HepG2 (cell line): ENCODE data around the gene HSPA1A. TPM values are rescaled to one million over a fixed set of nuclear protein-coding genes. Genes with fewer than 3 reads are reported as not detected.

ENCODE experiments used
- E2F2 ChIP-seq: sonication (generic); formaldehyde crosslinking; IDR thresholded peaks from 2 replicates; pipeline ENCODE4 v1.4.0; 2020; ENCODE audit warnings: missing genetic modification reagents, borderline replicate concordance
- FOXA1 ChIP-seq, 2 experiments: fragments of 450-650 bp in 1 of 2; sonication (generic) in 1 of 2; formaldehyde crosslinking in 1 of 2; IDR thresholded peaks; 2 replicates each; pipeline versions ENCODE4 v1.4.0 to v1.6.1; 2016 to 2020; ENCODE audit warnings: missing genetic modification reagents in 1 of 2
- KAT2B ChIP-seq: fragments of 150-350 bp; IDR thresholded peaks from 2 replicates; pipeline ENCODE4 v1.6.1; 2014; ENCODE audit warnings: low read depth, low read length, borderline replicate concordance
- NFE2L1 ChIP-seq: sonication (generic); formaldehyde crosslinking; IDR thresholded peaks from 2 replicates; pipeline ENCODE4 v1.4.0; 2020; ENCODE audit warnings: missing genetic modification reagents, mild to moderate bottlenecking, borderline replicate concordance
- NKX3-1 ChIP-seq: sonication (generic); formaldehyde crosslinking; IDR thresholded peaks from 2 replicates; pipeline ENCODE4 v1.5.0; 2020; ENCODE audit warnings: missing genetic modification reagents
- NRL ChIP-seq: sonication (generic); formaldehyde crosslinking; IDR thresholded peaks from 2 replicates; pipeline ENCODE4 v1.5.0; 2020; ENCODE audit warnings: missing genetic modification reagents, mild to moderate bottlenecking, moderate library complexity, borderline replicate concordance
- RFXAP ChIP-seq: sonication (generic); formaldehyde crosslinking; IDR thresholded peaks from 2 replicates; pipeline ENCODE4 v1.4.0; 2020; ENCODE audit warnings: missing genetic modification reagents, borderline replicate concordance
- STAT5B ChIP-seq: sonication (generic); formaldehyde crosslinking; IDR thresholded peaks from 2 replicates; pipeline ENCODE4 v1.4.0; 2020; ENCODE audit warnings: missing genetic modification reagents
- ZBTB4 ChIP-seq: sonication (generic); formaldehyde crosslinking; IDR thresholded peaks from 2 replicates; pipeline ENCODE4 v1.4.0; 2020; ENCODE audit warnings: missing genetic modification reagents, mild to moderate bottlenecking, borderline replicate concordance
- ZFP91 ChIP-seq: sonication (generic); formaldehyde crosslinking; IDR thresholded peaks from 2 replicates; pipeline ENCODE4 v1.9.0; 2022; ENCODE audit warnings: missing genetic modification reagents, mild to moderate bottlenecking, borderline replicate concordance
- ZHX2 ChIP-seq, 2 experiments: sonication (generic) in 1 of 2; formaldehyde crosslinking in 1 of 2; IDR thresholded peaks; 2 replicates each; pipeline versions ENCODE4 v1.6.1 to v1.9.0; 2014 to 2022; ENCODE audit warnings: antibody characterized with exemption in 1 of 2, borderline replicate concordance in 1 of 2, inconsistent platforms in 1 of 2, low read depth in 1 of 2, missing genetic modification reagents in 1 of 2
- ZNF768 ChIP-seq: sonication (generic); formaldehyde crosslinking; IDR thresholded peaks from 2 replicates; pipeline ENCODE4 v1.4.0; 2020; ENCODE audit warnings: missing genetic modification reagents
- polyA plus RNA-seq, 8 experiments: library from polyadenylated mRNA; depleted of rRNA in 3 of 8; stranded (reverse) in 7 of 8; unstranded in 1 of 8; fragments of >200 nt; fragmentation: Illumina TruSeq in 4 of 8; extraction: Trizol in 4 of 8; gene quantifications; 2 replicates each; pipeline versions ENCODE4 v1.2.1 to v1.2.3, GENCODE V29; 2011 to 2016; ENCODE audit warnings: low read depth in 4 of 8, missing spikeins in 1 of 8, mixed read lengths in 1 of 8; ENCODE audit not compliant: insufficient read depth in 1 of 8
- total RNA-seq, 5 experiments: library from RNA; depleted of rRNA; stranded (reverse); fragments of >200 nt; fragmentation: Illumina TruSeq; extraction: Trizol; gene quantifications; 2 replicates each; pipeline ENCODE4 v1.2.3, GENCODE V29; 2016; ENCODE audit warnings: low read depth in 1 of 5

HSPA1A gene
- total and polyA plus RNA-seq, 2 of the 13 experiments (the other 11 are each of a cell fraction or from before 2014, with no cell fraction given) = 44.5 to 85.0 TPM

- peak; percentile 69 for TF ChIP-seq ZHX2 (IDR thresholded peaks at IDR 0.05; ENCODE audit: low read depth)
- no peak for TF ChIP-seq ZHX2 (CRISPR knock-in tag; IDR thresholded peaks at IDR 0.05; ENCODE audit: borderline replicate concordance)
- no peak; the same call in 1 of the 2 replicates for TF ChIP-seq ZNF768
- TF ChIP-seq STAT5B (CRISPR knock-in tag) = peak; percentile 10; the same call in 1 of the 2 replicates
- TF ChIP-seq NKX3-1 (CRISPR knock-in tag) = peak; percentile 60; the same call in 1 of the 2 replicates
- no peak; the same call in 1 of the 2 replicates for TF ChIP-seq NRL (CRISPR knock-in tag)
- no peak for TF ChIP-seq FOXA1 (IDR thresholded peaks at IDR 0.05)
- peak; percentile 83 for TF ChIP-seq FOXA1 (CRISPR knock-in tag; IDR thresholded peaks at IDR 0.05)
- TF ChIP-seq NFE2L1 (CRISPR knock-in tag) = 0 out of 2 replicates have a peak, but pooled peaks have one; percentile 50
- TF ChIP-seq ZBTB4 (CRISPR knock-in tag) = peak; percentile 94; the same call in 1 of the 2 replicates
- peak; percentile 89; the same call in 1 of the 2 replicates for TF ChIP-seq RFXAP
- peak; percentile 88; the same call in 1 of the 2 replicates for TF ChIP-seq ZFP91 (CRISPR knock-in tag)
- no peak for TF ChIP-seq KAT2B
- no peak for TF ChIP-seq E2F2 (CRISPR knock-in tag)
Measured at GRCh38 chr6:31865205-31866118, 50.1 kb downstream of the HSPA1A start (continued).
